WTC11 (cell line): ENCODE measurements around the gene SCUBE1.

Experiments
- CTCF ChIP-seq: fragments of 200-600 bp; IDR thresholded peaks from 2 replicates; pipeline ENCODE4 v1.8.0; 2022; ENCODE audit warnings: antibody characterized with exemption
- ERG ChIP-seq: fragments of 250-450 bp; sonication (Bioruptor Pico); IDR thresholded peaks from 2 replicates; pipeline ENCODE4 v1.8.0; 2021; ENCODE audit warnings: mild to moderate bottlenecking
- TP53 ChIP-seq: sonication (generic); formaldehyde crosslinking; IDR thresholded peaks from 2 replicates; pipeline ENCODE4 v1.8.1; 2023; ENCODE audit warnings: mild to moderate bottlenecking, missing genetic modification reagents
- USF2 ChIP-seq: sonication (generic); formaldehyde crosslinking; IDR thresholded peaks from 2 replicates; pipeline ENCODE4 v1.8.1; 2023; ENCODE audit warnings: mild to moderate bottlenecking, missing genetic modification reagents, moderate library complexity
- TF ChIP-seq, protein P1 (sequence below): sonication (generic); formaldehyde crosslinking; IDR thresholded peaks from 2 replicates; pipeline ENCODE4 v1.8.0; 2023; ENCODE audit warnings: missing genetic modification reagents, mild to moderate bottlenecking, borderline replicate concordance

GRCh38 chr22:43216738-43217137 is 126.4 kb downstream of the SCUBE1 start:
- TF ChIP-seq CTCF (no peak), TP53 (CRISPR knock-in tag) (no peak), USF2 (no peak), ERG (CRISPR knock-in tag) (no peak)
- TF ChIP-seq, protein P1, sequence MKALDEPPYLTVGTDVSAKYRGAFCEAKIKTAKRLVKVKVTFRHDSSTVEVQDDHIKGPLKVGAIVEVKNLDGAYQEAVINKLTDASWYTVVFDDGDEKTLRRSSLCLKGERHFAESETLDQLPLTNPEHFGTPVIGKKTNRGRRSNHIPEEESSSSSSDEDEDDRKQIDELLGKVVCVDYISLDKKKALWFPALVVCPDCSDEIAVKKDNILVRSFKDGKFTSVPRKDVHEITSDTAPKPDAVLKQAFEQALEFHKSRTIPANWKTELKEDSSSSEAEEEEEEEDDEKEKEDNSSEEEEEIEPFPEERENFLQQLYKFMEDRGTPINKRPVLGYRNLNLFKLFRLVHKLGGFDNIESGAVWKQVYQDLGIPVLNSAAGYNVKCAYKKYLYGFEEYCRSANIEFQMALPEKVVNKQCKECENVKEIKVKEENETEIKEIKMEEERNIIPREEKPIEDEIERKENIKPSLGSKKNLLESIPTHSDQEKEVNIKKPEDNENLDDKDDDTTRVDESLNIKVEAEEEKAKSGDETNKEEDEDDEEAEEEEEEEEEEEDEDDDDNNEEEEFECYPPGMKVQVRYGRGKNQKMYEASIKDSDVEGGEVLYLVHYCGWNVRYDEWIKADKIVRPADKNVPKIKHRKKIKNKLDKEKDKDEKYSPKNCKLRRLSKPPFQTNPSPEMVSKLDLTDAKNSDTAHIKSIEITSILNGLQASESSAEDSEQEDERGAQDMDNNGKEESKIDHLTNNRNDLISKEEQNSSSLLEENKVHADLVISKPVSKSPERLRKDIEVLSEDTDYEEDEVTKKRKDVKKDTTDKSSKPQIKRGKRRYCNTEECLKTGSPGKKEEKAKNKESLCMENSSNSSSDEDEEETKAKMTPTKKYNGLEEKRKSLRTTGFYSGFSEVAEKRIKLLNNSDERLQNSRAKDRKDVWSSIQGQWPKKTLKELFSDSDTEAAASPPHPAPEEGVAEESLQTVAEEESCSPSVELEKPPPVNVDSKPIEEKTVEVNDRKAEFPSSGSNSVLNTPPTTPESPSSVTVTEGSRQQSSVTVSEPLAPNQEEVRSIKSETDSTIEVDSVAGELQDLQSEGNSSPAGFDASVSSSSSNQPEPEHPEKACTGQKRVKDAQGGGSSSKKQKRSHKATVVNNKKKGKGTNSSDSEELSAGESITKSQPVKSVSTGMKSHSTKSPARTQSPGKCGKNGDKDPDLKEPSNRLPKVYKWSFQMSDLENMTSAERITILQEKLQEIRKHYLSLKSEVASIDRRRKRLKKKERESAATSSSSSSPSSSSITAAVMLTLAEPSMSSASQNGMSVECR (CRISPR knock-in tag) = no peak
